Measurements from ENCODE around the gene EPS8. TPM values are rescaled to one million over a fixed set of nuclear protein-coding genes. Genes with fewer than 3 reads are reported as not detected.
A peak's percentile ranks its signal among the peaks of the same experiment; 100 is the strongest.

EPS8 gene
- total RNA-seq, 1 experiment from 2014 or later = 52.7 TPM

GRCh38 chr12:15644700-15645099 lies 144.5 kb downstream of the EPS8 start:
- Histone ChIP-seq H3K4me3 (no peak overlapping the region), H3K4me1 (replicated peaks) (peaks cover 18% of the 10 kb centered on the region), H3K36me3 (peaks cover 23% of the 10 kb centered on the region), H3K9me3 (replicated peaks) (no peaks in the 10 kb centered on the region), H3K27ac (no peak overlapping the region), H3K27me3 (replicated peaks) (no peaks in the 10 kb centered on the region)
- DNase-seq (ENCODE audit: low read depth in 1 of 2, low spot score in 2 of 2) = no peak

- H3K36me3 ChIP-seq = peaks cover 13% of the 10 kb centered on the region
- no peaks in the 10 kb centered on the region for H3K9me3 ChIP-seq (replicated peaks)
- DNase-seq (ENCODE audit: low read depth in 1 of 2, low spot score in 2 of 2) = no peak
- no peaks in the 10 kb centered on the region for H3K27me3 ChIP-seq (replicated peaks)
- peak overlapping the region; percentile 66; the same call in 1 of the 2 replicates for H3K27ac ChIP-seq
- H3K4me1 ChIP-seq (replicated peaks) = peaks cover 44% of the 10 kb centered on the region
- H3K4me3 ChIP-seq = no peak overlapping the region
Measured at GRCh38 chr12:15638231-15638630, 151.0 kb downstream of the EPS8 start.

DNA sequence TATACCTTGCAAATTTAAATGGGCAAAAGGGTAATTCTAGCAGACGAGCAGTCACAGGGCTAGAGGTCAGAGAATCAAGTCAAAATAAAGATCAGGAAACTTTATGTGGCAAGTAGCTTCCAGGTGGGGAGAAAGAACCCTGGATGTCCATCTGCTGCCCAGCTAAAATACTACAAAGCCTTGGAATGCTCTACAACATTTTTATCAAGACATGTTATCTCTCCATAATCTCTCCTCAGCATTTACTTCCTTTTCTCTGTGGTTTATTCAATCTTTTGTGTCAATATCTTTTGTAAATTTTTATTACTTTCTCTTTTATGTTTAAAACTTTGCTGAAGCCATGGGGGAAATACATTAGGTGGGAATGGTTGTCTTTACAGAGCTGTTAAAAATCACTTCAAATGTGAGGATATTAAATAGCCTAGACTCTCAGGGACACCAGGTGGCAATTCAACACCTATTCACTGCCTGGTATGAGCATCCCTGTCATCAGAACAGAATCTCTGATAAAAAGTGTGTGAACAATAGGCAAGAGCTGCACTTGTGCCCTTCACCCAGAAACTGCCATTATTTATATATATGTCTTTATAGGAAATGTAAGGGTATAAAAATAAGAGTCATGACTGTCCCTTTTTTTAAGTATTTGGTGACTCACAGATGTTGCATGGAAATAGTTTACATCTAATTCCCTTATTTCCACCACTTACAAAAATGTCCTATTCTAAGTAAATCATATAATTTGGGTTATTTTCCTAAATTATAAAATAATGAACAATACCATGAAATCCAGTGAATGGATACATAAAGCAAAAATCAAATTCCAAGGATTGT lies 152.9 kb downstream of the EPS8 start:
- no peak overlapping the region for H3K4me3 ChIP-seq
- H3K9me3 ChIP-seq (replicated peaks) = no peaks in the 10 kb centered on the region
- no peak for DNase-seq (ENCODE audit: low read depth in 1 of 2, low spot score in 2 of 2)
- H3K4me1 ChIP-seq (replicated peaks) = peaks cover 45% of the 10 kb centered on the region
- H3K27ac ChIP-seq = peak overlapping the region; percentile 66
- no peaks in the 10 kb centered on the region for H3K27me3 ChIP-seq (replicated peaks)
- peaks cover 13% of the 10 kb centered on the region for H3K36me3 ChIP-seq

GRCh38 chr12:15634010-15634683 lies 155.0 kb downstream of the EPS8 start:
- DNase-seq (ENCODE audit: low read depth in 1 of 2, low spot score in 2 of 2) = no peak
- Histone ChIP-seq H3K4me3 (no peak overlapping the region), H3K27me3 (replicated peaks) (no peaks in the 10 kb centered on the region), H3K9me3 (replicated peaks) (no peaks in the 10 kb centered on the region), H3K36me3 (peaks cover 7% of the 10 kb centered on the region), H3K4me1 (replicated peaks) (peaks cover 67% of the 10 kb centered on the region), H3K27ac (no peak overlapping the region)

DNA sequence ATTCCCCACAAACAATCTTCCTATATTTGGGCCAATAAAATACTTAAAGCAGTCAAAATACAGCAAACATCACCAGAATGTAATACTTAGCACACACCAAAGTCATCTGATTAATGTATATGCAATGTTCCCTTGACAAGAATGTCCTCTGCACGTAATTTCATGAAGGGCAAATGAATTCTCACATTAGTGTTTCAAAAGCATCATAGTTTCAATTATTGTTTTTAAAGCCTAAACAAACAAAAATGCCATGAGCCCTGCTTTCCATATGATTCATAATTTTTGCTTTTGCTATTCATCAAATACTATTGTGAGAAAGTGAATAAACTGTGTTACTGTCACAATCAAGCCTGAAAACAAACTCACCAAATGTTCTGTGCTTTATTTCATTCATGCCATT lies 156.0 kb downstream of the EPS8 start:
- H3K9me3 ChIP-seq (replicated peaks) = no peaks in the 10 kb centered on the region
- no peak for DNase-seq (ENCODE audit: low read depth in 1 of 2, low spot score in 2 of 2)
- no peak overlapping the region for H3K4me3 ChIP-seq
- peaks cover 69% of the 10 kb centered on the region for H3K4me1 ChIP-seq (replicated peaks)
- H3K36me3 ChIP-seq = peaks cover 7% of the 10 kb centered on the region
- no peaks in the 10 kb centered on the region for H3K27me3 ChIP-seq (replicated peaks)
- no peak overlapping the region for H3K27ac ChIP-seq

GRCh38 chr12:15632708-15633107 lies 156.5 kb downstream of the EPS8 start:
- no peak overlapping the region for H3K4me3 ChIP-seq
- peaks cover 69% of the 10 kb centered on the region for H3K4me1 ChIP-seq (replicated peaks)
- no peak overlapping the region for H3K27ac ChIP-seq
- peaks cover 7% of the 10 kb centered on the region for H3K36me3 ChIP-seq
- no peaks in the 10 kb centered on the region for H3K27me3 ChIP-seq (replicated peaks)
- no peaks in the 10 kb centered on the region for H3K9me3 ChIP-seq (replicated peaks)
- no peak for DNase-seq (ENCODE audit: low read depth in 1 of 2, low spot score in 2 of 2)

DNA sequence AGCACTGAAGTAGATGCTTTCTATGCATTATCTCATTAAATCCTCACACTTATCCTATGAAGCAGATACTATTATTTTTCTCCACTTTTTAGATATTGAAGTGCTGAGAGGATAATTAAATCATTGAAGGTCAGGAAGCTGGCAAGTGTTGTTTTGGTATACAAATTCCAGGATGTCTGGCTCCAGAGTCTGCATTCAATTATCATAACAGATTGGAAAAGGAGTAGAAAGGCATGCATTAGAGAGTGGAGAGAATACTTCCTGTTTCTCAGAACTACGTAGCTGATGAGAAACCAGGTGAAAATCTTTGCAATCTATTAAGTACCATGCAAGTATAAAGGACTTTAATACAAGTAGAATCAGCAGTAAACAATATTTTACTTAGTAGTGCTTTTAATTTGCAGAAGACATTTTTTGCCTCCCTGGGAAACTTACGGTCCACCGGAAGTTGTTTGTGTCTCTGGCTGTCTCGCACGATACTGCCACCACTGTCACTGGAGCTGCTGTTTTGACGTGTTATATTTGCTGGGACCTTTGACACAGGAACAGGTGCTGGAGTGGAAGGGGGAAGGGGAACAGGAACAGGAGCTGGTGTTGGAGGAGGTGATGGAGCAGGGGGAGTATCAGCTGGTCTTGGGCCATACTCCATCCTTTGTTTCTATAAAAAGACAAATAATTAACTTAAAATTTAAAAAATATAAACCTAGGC lies 158.0 kb downstream of the EPS8 start:
- Histone ChIP-seq H3K9me3 (replicated peaks) (no peaks in the 10 kb centered on the region), H3K27ac (peak overlapping the region; percentile 95; the same call in 1 of the 2 replicates), H3K27me3 (replicated peaks) (no peaks in the 10 kb centered on the region), H3K4me1 (replicated peaks) (peaks cover 61% of the 10 kb centered on the region), H3K4me3 (no peak overlapping the region), H3K36me3 (peaks cover 9% of the 10 kb centered on the region)
- no peak for DNase-seq (ENCODE audit: low read depth in 1 of 2, low spot score in 2 of 2)

- no peak overlapping the region for H3K4me3 ChIP-seq
- H3K27ac ChIP-seq = peak overlapping the region; percentile 95
- no peaks in the 10 kb centered on the region for H3K9me3 ChIP-seq (replicated peaks)
- H3K36me3 ChIP-seq = peaks cover 9% of the 10 kb centered on the region
- H3K4me1 ChIP-seq (replicated peaks) = peaks cover 52% of the 10 kb centered on the region
- peak in 1 of 2 experiments; percentile 58 for DNase-seq (ENCODE audit: low read depth in 1 of 2, low spot score in 2 of 2)
- no peaks in the 10 kb centered on the region for H3K27me3 ChIP-seq (replicated peaks)
Measured at GRCh38 chr12:15629761-15630160, 159.4 kb downstream of the EPS8 start.

DNA sequence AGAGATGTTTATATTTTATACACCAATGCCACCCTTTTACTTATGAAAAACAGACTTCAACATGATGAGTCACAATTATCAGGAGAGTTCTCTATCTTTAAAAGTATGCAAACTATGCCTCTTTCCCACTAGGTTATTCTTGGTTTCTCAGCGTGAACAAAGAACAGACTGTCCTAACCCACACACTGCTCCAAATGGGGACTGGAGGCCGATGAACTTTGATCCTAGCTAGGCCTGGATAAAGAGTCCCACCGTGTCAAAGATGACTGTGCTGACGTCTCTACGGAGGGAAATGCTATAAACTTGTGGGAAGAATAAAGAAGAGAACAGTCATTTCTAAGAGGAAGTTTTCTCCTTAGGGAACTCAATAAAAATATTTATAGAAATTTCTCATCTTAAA lies 160.1 kb downstream of the EPS8 start:
- Histone ChIP-seq H3K27me3 (replicated peaks) (no peaks in the 10 kb centered on the region), H3K4me3 (no peak overlapping the region), H3K36me3 (peaks cover 9% of the 10 kb centered on the region), H3K4me1 (replicated peaks) (peaks cover 47% of the 10 kb centered on the region), H3K27ac (peak overlapping the region; percentile 95), H3K9me3 (replicated peaks) (no peaks in the 10 kb centered on the region)
- peak; percentile 82 to 90 for DNase-seq (ENCODE audit: low read depth in 1 of 2, low spot score in 2 of 2)

GRCh38 chr12:15627995-15628945 lies 160.9 kb downstream of the EPS8 start:
- peaks cover 9% of the 10 kb centered on the region for H3K36me3 ChIP-seq
- peak in 1 of 2 experiments; percentile 65 for DNase-seq (ENCODE audit: low read depth in 1 of 2, low spot score in 2 of 2)
- no peaks in the 10 kb centered on the region for H3K9me3 ChIP-seq (replicated peaks)
- H3K4me3 ChIP-seq = no peak overlapping the region
- peaks cover 42% of the 10 kb centered on the region for H3K4me1 ChIP-seq (replicated peaks)
- H3K27me3 ChIP-seq (replicated peaks) = no peaks in the 10 kb centered on the region
- H3K27ac ChIP-seq = peak overlapping the region; percentile 95

DNA sequence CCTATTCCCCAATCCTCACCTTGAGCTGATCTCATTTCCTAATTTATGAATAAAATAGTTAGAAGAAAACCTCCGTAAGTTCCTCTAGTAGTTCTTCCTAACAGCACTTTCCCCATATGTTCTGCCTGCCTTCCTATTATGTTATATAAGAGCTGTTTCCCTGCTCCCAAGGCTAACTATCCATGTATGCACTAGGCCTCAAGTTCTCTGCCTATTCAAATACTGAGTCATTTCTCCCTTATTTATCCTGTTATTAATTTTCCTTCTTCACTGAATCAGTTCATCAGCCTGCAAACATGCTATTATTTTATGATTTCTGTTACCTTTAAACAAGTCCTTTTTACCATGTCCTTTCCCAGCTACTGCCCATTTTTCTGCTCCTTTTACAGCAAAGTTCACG lies 164.1 kb downstream of the EPS8 start:
- H3K27ac ChIP-seq = no peak overlapping the region
- peaks cover 45% of the 10 kb centered on the region for H3K4me1 ChIP-seq (replicated peaks)
- no peak for DNase-seq (ENCODE audit: low read depth in 1 of 2, low spot score in 2 of 2)
- H3K9me3 ChIP-seq (replicated peaks) = no peaks in the 10 kb centered on the region
- H3K4me3 ChIP-seq = no peak overlapping the region
- peaks cover 3% of the 10 kb centered on the region; the same call in 1 of the 2 replicates for H3K36me3 ChIP-seq
- H3K27me3 ChIP-seq (replicated peaks) = no peaks in the 10 kb centered on the region

DNA sequence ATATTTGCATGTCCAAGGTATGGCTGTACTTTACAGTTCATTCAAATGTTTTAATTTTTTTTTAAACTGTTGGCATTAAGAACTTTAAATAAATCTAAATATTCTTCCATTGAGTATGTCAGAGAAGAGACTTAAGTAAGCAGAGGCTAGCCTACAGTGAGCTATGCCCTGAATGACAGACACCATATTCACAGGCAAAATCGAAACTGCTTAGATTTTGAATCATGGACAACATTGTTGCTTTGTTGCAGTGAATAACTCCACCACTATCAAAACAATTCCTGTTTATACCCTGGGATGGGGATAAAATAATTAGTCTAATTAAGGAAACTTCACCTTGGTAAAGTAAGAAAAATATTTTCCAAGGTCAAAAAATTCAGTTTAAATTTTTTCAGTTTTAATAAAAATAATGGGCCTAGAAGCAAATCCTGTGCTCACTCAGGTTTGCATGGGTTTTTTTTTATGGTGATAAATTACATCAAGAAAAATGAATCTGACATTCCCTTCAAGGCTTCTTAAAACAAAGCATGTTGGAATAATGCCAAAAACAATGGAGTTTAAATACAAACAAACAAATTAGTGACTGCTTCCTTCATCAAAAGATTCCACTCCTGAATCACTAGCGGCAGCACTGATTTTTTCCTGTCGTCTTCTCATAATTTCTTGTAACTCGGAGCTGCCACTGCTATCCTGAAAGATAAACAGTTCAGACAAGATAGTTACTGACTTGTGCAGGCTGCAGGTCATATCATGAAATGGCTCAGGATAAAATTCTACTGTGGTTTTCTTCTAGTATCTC lies 168.2 kb downstream of the EPS8 start:
- no peaks in the 10 kb centered on the region for H3K36me3 ChIP-seq
- DNase-seq (ENCODE audit: low read depth in 1 of 2, low spot score in 2 of 2) = peak in 1 of 2 experiments; percentile 37
- H3K27me3 ChIP-seq (replicated peaks) = no peaks in the 10 kb centered on the region
- H3K4me1 ChIP-seq (replicated peaks) = peaks cover 15% of the 10 kb centered on the region
- peak overlapping the region; percentile 14; the same call in 1 of the 2 replicates for H3K27ac ChIP-seq
- H3K4me3 ChIP-seq = no peak overlapping the region
- no peaks in the 10 kb centered on the region for H3K9me3 ChIP-seq (replicated peaks)
